ENCODE data around the gene EIF5B. TPM values are rescaled to one million over a fixed set of nuclear protein-coding genes. Genes with fewer than 3 reads are reported as not detected.

EIF5B gene
- total RNA-seq, 1 experiment from 2014 or later: 78.7 TPM

DNA sequence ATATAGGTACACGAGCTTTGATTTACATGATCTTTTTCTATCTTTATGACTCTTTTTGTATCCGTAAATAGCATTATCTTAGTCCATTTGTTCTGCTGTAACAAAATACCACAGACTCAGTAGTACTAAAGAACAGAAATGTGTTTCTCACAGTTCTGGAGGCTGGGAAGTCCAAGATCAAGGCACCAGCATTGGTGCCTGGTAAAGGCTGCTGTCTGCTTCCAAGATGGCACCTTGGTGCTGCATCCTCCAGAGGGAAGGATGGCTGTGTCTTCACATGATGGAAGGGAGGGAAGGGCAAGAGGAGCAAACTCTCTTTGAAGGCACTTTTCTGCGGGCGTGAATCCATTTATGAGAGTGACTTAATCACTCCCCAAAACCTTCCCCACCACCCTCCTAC is 36.0 kb downstream of the EIF5B start:
- H3K4me3 ChIP-seq (ENCODE audit: low read depth, low read length, poor library complexity, severe bottlenecking): no peak overlapping the region
- H3K27me3 ChIP-seq (replicated peaks; ENCODE audit: insufficient read depth, low read depth, low read length, poor library complexity): no peaks in the 10 kb centered on the region
- intact Hi-C loops (cut with micrococcal nuclease; ENCODE audit: unreplicated experiment): no loop called here
- CTCF ChIA-PET: interaction anchor here (0.7 kb wide), 1 partner anchor 494 kb away, joined by 4 read pairs; no protein-coding TSS in a partner anchor
- no TSS peak for BruUV-seq (replicated peaks)
- no peaks in the 10 kb centered on the region for H3K4me1 ChIP-seq (ENCODE audit: insufficient read depth, low read length, poor library complexity, severe bottlenecking)
- no peaks in the 10 kb centered on the region for H3K9me3 ChIP-seq (ENCODE audit: low read depth, low read length, poor library complexity, severe bottlenecking)
- DNase-seq (ENCODE audit: low spot score): no peak
- POLR2A ChIA-PET (ENCODE audit: low non-redundant PET): no interaction called here
- TF ChIP-seq, protein P1, sequence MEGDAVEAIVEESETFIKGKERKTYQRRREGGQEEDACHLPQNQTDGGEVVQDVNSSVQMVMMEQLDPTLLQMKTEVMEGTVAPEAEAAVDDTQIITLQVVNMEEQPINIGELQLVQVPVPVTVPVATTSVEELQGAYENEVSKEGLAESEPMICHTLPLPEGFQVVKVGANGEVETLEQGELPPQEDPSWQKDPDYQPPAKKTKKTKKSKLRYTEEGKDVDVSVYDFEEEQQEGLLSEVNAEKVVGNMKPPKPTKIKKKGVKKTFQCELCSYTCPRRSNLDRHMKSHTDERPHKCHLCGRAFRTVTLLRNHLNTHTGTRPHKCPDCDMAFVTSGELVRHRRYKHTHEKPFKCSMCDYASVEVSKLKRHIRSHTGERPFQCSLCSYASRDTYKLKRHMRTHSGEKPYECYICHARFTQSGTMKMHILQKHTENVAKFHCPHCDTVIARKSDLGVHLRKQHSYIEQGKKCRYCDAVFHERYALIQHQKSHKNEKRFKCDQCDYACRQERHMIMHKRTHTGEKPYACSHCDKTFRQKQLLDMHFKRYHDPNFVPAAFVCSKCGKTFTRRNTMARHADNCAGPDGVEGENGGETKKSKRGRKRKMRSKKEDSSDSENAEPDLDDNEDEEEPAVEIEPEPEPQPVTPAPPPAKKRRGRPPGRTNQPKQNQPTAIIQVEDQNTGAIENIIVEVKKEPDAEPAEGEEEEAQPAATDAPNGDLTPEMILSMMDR (conservative IDR thresholded peaks at IDR 0.05; ENCODE audit: low read depth, low read length): no peak
- TF ChIP-seq EZH2 (IDR thresholded peaks at IDR 0.05; ENCODE audit: borderline replicate concordance, low read depth, low read length, poor library complexity, severe bottlenecking): no peak
- H3K36me3 ChIP-seq (ENCODE audit: insufficient read depth, low read length, poor library complexity, severe bottlenecking): peaks cover 79% of the 10 kb centered on the region
- no peak overlapping the region for H3K27ac ChIP-seq (ENCODE audit: low read depth, low read length, poor library complexity, severe bottlenecking)

DNA sequence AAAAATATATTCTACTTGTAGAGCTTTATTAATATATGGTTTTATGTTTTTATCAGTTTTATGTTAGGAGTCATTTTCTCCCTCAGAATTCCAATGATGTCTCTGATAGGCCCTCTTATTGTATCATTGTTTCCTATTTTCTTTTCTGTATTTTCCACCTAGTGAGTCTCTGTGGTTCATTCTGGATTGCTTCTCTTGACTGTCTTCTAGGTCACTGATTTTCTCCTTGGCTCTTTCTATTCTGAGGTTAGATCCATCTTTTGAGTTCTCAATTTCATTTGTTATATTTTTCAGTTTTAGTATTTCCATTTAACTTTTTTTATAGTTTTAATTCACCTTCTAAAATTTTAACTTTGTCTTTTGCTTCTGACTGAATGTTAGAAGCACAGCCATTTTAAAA is 37.6 kb downstream of the EIF5B start:
- intact Hi-C loops (cut with micrococcal nuclease; ENCODE audit: unreplicated experiment): no loop called here
- H3K36me3 ChIP-seq (ENCODE audit: insufficient read depth, low read length, poor library complexity, severe bottlenecking): peaks cover 75% of the 10 kb centered on the region
- no peak overlapping the region for H3K27ac ChIP-seq (ENCODE audit: low read depth, low read length, poor library complexity, severe bottlenecking)
- CTCF ChIA-PET: no interaction called here
- no peak overlapping the region for H3K4me3 ChIP-seq (ENCODE audit: low read depth, low read length, poor library complexity, severe bottlenecking)
- POLR2A ChIA-PET (ENCODE audit: low non-redundant PET): no interaction called here
- no peaks in the 10 kb centered on the region for H3K27me3 ChIP-seq (replicated peaks; ENCODE audit: insufficient read depth, low read depth, low read length, poor library complexity)
- BruUV-seq (replicated peaks): no TSS peak
- DNase-seq (ENCODE audit: low spot score): no peak
- H3K9me3 ChIP-seq (ENCODE audit: low read depth, low read length, poor library complexity, severe bottlenecking): no peaks in the 10 kb centered on the region
- no peaks in the 10 kb centered on the region for H3K4me1 ChIP-seq (ENCODE audit: insufficient read depth, low read length, poor library complexity, severe bottlenecking)
- no peak for TF ChIP-seq EZH2 (IDR thresholded peaks at IDR 0.05; ENCODE audit: borderline replicate concordance, low read depth, low read length, poor library complexity, severe bottlenecking)
- TF ChIP-seq, protein P1 (conservative IDR thresholded peaks at IDR 0.05; ENCODE audit: low read depth, low read length): no peak

DNA sequence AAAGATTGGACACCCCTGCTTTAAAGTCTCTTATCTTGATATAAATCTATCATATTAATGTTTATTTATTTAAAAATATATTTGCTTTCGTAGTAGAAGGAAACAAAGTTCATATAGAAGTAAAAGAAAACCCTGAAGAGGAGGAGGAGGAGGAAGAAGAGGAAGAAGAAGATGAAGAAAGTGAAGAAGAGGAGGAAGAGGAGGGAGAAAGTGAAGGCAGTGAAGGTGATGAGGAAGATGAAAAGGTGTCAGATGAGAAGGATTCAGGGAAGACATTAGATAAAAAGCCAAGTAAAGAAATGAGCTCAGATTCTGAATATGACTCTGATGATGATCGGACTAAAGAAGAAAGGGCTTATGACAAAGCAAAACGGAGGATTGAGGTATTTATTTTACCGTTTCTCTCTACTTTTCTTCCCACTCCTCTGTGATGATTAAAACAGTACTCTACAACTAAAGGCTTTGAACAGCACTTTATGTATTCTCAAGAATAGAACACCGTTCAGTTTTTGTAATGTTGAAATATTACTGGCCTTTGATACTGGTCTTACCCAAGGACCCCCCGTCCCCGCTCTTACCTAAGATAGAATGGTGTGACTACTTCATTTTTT is 39.2 kb downstream of the EIF5B start:
- TF ChIP-seq, protein P1 (conservative IDR thresholded peaks at IDR 0.05; ENCODE audit: low read depth, low read length): no peak
- no peak for TF ChIP-seq EZH2 (IDR thresholded peaks at IDR 0.05; ENCODE audit: borderline replicate concordance, low read depth, low read length, poor library complexity, severe bottlenecking)
- Histone ChIP-seq H3K4me1 (ENCODE audit: insufficient read depth, low read length, poor library complexity, severe bottlenecking) (peaks cover 6% of the 10 kb centered on the region), H3K4me3 (ENCODE audit: low read depth, low read length, poor library complexity, severe bottlenecking) (no peak overlapping the region), H3K9me3 (ENCODE audit: low read depth, low read length, poor library complexity, severe bottlenecking) (no peaks in the 10 kb centered on the region), H3K27ac (ENCODE audit: low read depth, low read length, poor library complexity, severe bottlenecking) (no peak overlapping the region), H3K27me3 (replicated peaks; ENCODE audit: insufficient read depth, low read depth, low read length, poor library complexity) (no peaks in the 10 kb centered on the region), H3K36me3 (ENCODE audit: insufficient read depth, low read length, poor library complexity, severe bottlenecking) (peaks cover 85% of the 10 kb centered on the region)
- no TSS peak for BruUV-seq (replicated peaks)
- intact Hi-C loops (cut with micrococcal nuclease; ENCODE audit: unreplicated experiment): no loop called here
- CTCF ChIA-PET: no interaction called here
- POLR2A ChIA-PET (ENCODE audit: low non-redundant PET): no interaction called here
- DNase-seq (ENCODE audit: low spot score): no peak
